PC-3 (cell line): ENCODE data around the gene MLYCD. TPM values are rescaled to one million over a fixed set of nuclear protein-coding genes. Genes with fewer than 3 reads are reported as not detected.

Source experiments
- ATAC-seq: fragments of 200-7000 bp; cut with Tn5 transposase; 2 replicates; pipeline ENCODE4 v1.9.1; 2020; ENCODE audit warnings: mild to moderate bottlenecking, moderate library complexity
- BruUV-seq: library from RNA; stranded (reverse); fragments of 400-500 nt; replicated peaks from 2 replicates; lab custom pipeline; 2021; lab: Mats Ljungman, UMichigan
- CTCF ChIA-PET: fragments of 300-600 bp; sonication (Branson Sonifier 250); formaldehyde crosslinking; loops from one replicate; lab custom pipeline; 2022; ENCODE audit warnings: antibody characterized with exemption; lab: Charles Lee
- POLR2A ChIA-PET: fragments of 300-600 bp; sonication (Branson Sonifier 250); formaldehyde crosslinking; loops from one replicate; lab custom pipeline; 2022; ENCODE audit warnings: antibody characterized with exemption; ENCODE audit not compliant: unreplicated experiment; lab: Charles Lee
- DNase-seq: peaks from one replicate; pipeline ENCODE4 v3.0.0-alpha.2; 2015
- H2AFZ ChIP-seq: fragments of 300-600 bp; sonication (generic); 2 replicates; pipeline ENCODE4 v1.6.0; 2016; ENCODE audit warnings: antibody characterized with exemption, low read length
- H3F3A ChIP-seq: fragments of 300-600 bp; sonication (generic); one replicate; pipeline ENCODE4 v1.6.0; 2017; ENCODE audit warnings: antibody characterized with exemption, low read length, control low read depth, mild to moderate bottlenecking; ENCODE audit not compliant: unreplicated experiment
- H3K27ac ChIP-seq: fragments of 300-600 bp; sonication (generic); 2 replicates; pipeline ENCODE4 v1.5.1; 2016; ENCODE audit warnings: mild to moderate bottlenecking, low read length
- H3K27me3 ChIP-seq: fragments of 300-600 bp; sonication (generic); 2 replicates; pipeline ENCODE4 v1.6.1; 2016; ENCODE audit warnings: low read length, mixed read lengths
- H3K36me3 ChIP-seq: fragments of 300-600 bp; sonication (generic); 2 replicates; pipeline ENCODE4 v1.6.1; 2016; ENCODE audit warnings: low read depth, mixed run types, low read length, mixed read lengths
- H3K4me1 ChIP-seq: fragments of 300-600 bp; sonication (generic); 2 replicates; pipeline ENCODE4 v1.5.1; 2016; ENCODE audit warnings: low read length; ENCODE audit not compliant: insufficient read depth
- H3K4me2 ChIP-seq: fragments of 300-600 bp; sonication (generic); 2 replicates; pipeline ENCODE4 v1.6.0; 2016; ENCODE audit warnings: low read length
- H3K4me3 ChIP-seq: fragments of 300-600 bp; sonication (generic); 2 replicates; pipeline ENCODE4 v1.5.1; 2016; ENCODE audit warnings: mild to moderate bottlenecking, low read length, mixed read lengths
- H3K79me2 ChIP-seq: fragments of 300-600 bp; sonication (generic); 2 replicates; pipeline ENCODE4 v1.6.1; 2017; ENCODE audit warnings: low read length, mixed read lengths
- H3K9ac ChIP-seq: fragments of 300-600 bp; sonication (generic); 2 replicates; pipeline ENCODE4 v1.6.0; 2016; ENCODE audit warnings: mild to moderate bottlenecking, low read length
- H3K9me2 ChIP-seq: fragments of 300-600 bp; sonication (generic); replicated peaks from 2 replicates; pipeline ENCODE4 v1.6.1; 2016; ENCODE audit warnings: mixed run types, low read length, mixed read lengths
- H3K9me3 ChIP-seq: fragments of 300-600 bp; sonication (generic); 2 replicates; pipeline ENCODE4 v1.6.1; 2016; ENCODE audit warnings: low read length, mixed read lengths
- H4K20me1 ChIP-seq: fragments of 300-600 bp; sonication (generic); 2 replicates; pipeline ENCODE4 v1.6.1; 2016; ENCODE audit warnings: low read length, mixed read lengths
- EZH2 ChIP-seq: fragments of 300-600 bp; sonication (generic); IDR thresholded peaks from one replicate; pipeline ENCODE4 v1.6.1; 2017; ENCODE audit warnings: antibody characterized with exemption, mild to moderate bottlenecking, low read length; ENCODE audit not compliant: unreplicated experiment
- EZH2phosphoT487 ChIP-seq: fragments of 300-600 bp; sonication (generic); IDR thresholded peaks from 2 replicates; pipeline ENCODE4 v1.6.1; 2018; ENCODE audit warnings: mild to moderate bottlenecking, antibody characterized with exemption, low read length, borderline replicate concordance
- intact Hi-C: fragments of 100-400 bp; cut with micrococcal nuclease; formaldehyde crosslinking; loops from 2 replicates; pipeline ENCODE4 v1.9.0; 2023
- total RNA-seq: library from RNA; depleted of rRNA; stranded (reverse); fragments of >200 nt; gene quantifications from 2 replicates; pipeline ENCODE4 v1.2.3, GENCODE V29; 2014
- TF ChIP-seq, protein P1 (sequence below): fragments of 300-600 bp; sonication (generic); conservative IDR thresholded peaks from 2 replicates; pipeline ENCODE4 v1.5.1; 2017; ENCODE audit warnings: antibody characterized with exemption, low read depth, mild to moderate bottlenecking, low read length

MLYCD gene
- total RNA-seq, 1 experiment from 2014 or later, result 0.95 TPM

DNA sequence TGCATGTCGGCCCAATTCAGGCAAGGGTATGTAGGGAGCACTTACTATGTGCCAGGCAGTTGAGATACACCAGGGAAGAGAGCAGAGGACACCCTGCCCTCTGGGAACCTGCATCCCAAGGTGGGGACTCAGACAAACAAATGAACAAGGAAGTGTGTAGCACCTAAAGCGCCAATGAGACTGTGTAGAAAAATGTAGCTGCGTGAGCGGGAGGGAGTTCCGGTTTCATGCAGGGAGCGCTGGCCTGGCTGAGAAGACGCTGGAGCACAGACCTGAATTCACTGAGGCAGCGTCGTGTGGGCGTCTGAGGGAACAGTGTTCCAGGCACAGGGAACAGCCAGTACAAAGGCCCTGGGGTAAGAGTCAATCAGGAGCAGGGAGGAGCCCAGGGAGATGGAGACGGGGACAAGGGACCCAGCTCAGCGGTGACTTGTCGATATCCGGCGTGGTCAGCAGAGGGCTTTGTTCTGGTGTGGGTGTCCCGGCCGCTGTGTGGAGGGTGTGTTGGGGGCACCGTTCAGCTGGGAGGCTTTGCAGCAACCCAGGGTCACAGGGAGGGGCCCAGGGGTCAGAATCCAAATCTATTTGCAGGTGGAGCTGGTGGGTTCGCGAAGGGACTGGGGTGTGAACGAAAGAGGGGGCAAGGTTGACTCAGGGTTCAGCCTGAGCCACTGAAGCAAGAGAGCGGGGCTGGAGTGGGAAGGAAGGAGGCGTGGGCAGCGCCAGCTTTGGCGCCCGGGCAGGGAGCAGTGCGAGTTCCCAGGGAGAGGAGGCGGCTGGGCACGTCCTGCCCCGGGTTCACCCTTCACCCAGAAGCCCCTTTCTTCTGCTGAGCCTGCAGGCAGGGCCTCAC, 36.3 kb downstream of the MLYCD start:
- H3K9me2 ChIP-seq, result no peaks in the 10 kb centered on the region
- no peaks in the 10 kb centered on the region for H3F3A ChIP-seq
- ChIA-PET CTCF (no interaction called here), POLR2A (no interaction called here)
- no peaks in the 10 kb centered on the region for H3K9me3 ChIP-seq
- no peak overlapping the region for H3K9ac ChIP-seq
- no peak overlapping the region for H2AFZ ChIP-seq
- DNase-seq (no peak), ATAC-seq (no peak)
- no peaks in the 10 kb centered on the region for H3K27me3 ChIP-seq
- no peaks in the 10 kb centered on the region for H3K4me1 ChIP-seq
- H3K4me3 ChIP-seq, result no peak overlapping the region
- intact Hi-C loops, result no loop called here
- no TSS peak for BruUV-seq
- H4K20me1 ChIP-seq, result no peaks in the 10 kb centered on the region
- no peaks in the 10 kb centered on the region for H3K79me2 ChIP-seq
- H3K4me2 ChIP-seq, result no peak overlapping the region
- TF ChIP-seq EZH2 (no peak), EZH2phosphoT487 (no peak)
- TF ChIP-seq, protein P1, sequence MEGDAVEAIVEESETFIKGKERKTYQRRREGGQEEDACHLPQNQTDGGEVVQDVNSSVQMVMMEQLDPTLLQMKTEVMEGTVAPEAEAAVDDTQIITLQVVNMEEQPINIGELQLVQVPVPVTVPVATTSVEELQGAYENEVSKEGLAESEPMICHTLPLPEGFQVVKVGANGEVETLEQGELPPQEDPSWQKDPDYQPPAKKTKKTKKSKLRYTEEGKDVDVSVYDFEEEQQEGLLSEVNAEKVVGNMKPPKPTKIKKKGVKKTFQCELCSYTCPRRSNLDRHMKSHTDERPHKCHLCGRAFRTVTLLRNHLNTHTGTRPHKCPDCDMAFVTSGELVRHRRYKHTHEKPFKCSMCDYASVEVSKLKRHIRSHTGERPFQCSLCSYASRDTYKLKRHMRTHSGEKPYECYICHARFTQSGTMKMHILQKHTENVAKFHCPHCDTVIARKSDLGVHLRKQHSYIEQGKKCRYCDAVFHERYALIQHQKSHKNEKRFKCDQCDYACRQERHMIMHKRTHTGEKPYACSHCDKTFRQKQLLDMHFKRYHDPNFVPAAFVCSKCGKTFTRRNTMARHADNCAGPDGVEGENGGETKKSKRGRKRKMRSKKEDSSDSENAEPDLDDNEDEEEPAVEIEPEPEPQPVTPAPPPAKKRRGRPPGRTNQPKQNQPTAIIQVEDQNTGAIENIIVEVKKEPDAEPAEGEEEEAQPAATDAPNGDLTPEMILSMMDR, result no peak
- no peak overlapping the region for H3K27ac ChIP-seq
- no peaks in the 10 kb centered on the region for H3K36me3 ChIP-seq

DNA sequence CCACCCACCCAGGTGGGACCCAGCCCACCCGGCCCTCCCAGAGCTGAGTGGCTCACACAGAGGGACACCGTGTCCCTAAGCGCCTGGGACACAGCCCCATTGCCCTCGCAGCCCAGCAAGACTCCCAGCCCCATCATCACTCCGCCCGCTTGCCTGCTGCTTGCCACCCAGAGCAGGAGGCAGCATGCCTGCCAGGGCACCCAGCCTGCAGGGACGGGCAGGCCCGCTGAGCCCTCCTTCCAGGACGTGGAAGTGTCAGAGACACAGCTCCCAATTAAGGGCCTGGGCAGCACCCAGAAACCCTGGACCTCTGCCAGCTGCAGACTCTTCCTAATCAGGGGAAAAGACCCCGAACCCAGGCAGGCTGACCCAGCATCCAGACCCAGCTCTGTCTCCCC, 36.9 kb downstream of the MLYCD start:
- no peaks in the 10 kb centered on the region for H3K36me3 ChIP-seq
- H3K9me3 ChIP-seq, result no peaks in the 10 kb centered on the region
- ChIA-PET CTCF (no interaction called here), POLR2A (no interaction called here)
- no TSS peak for BruUV-seq
- no peaks in the 10 kb centered on the region for H3F3A ChIP-seq
- no peak overlapping the region for H2AFZ ChIP-seq
- no peaks in the 10 kb centered on the region for H3K79me2 ChIP-seq
- no peak overlapping the region for H3K9ac ChIP-seq
- H3K9me2 ChIP-seq, result no peaks in the 10 kb centered on the region
- H3K4me2 ChIP-seq, result no peak overlapping the region
- H3K27ac ChIP-seq, result no peak overlapping the region
- H3K4me1 ChIP-seq, result no peaks in the 10 kb centered on the region
- H3K27me3 ChIP-seq, result no peaks in the 10 kb centered on the region
- ATAC-seq (no peak), DNase-seq (no peak)
- TF ChIP-seq EZH2phosphoT487, result no peak
- no peak for TF ChIP-seq EZH2
- TF ChIP-seq, protein P1, result no peak
- H3K4me3 ChIP-seq, result no peak overlapping the region
- no peaks in the 10 kb centered on the region for H4K20me1 ChIP-seq
- intact Hi-C loops, result no loop called here

DNA sequence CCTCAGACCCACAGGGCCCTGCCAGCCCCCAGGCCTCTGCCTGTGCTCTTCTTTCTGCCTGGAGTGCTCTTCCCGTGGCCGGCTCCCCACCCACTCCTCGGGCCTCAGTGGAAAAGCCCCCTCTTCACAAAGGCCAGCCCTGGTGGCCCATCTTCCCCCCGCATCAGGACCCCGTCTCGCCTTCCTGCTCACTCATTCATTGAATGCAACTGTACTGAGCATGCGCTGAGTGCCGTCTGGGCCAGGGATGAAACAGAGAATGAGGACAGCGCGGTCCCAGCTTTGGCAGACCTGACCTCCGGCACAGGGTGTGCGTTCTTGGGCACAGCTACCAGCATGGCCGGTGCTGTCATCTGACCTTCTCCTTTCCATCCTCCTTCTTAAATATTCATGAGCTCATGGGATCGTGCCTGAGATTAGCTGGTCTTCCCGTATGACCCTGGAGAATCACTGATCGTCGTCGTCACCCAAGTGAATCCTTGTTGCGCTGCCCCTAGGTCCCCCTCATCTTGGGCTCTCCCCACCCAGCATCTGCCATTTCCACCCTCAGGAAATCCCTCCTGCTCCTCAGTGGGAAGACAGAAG, 37.8 kb downstream of the MLYCD start:
- no peak overlapping the region for H3K9ac ChIP-seq
- no peaks in the 10 kb centered on the region for H3F3A ChIP-seq
- ChIA-PET CTCF (no interaction called here), POLR2A (no interaction called here)
- ATAC-seq (no peak), DNase-seq (no peak)
- H3K4me1 ChIP-seq, result no peaks in the 10 kb centered on the region
- H3K27me3 ChIP-seq, result no peaks in the 10 kb centered on the region
- BruUV-seq, result no TSS peak
- H3K9me2 ChIP-seq, result no peaks in the 10 kb centered on the region
- no peaks in the 10 kb centered on the region for H3K79me2 ChIP-seq
- no peaks in the 10 kb centered on the region for H3K36me3 ChIP-seq
- no peak overlapping the region for H3K4me2 ChIP-seq
- H4K20me1 ChIP-seq, result no peaks in the 10 kb centered on the region
- intact Hi-C loops, result no loop called here
- H2AFZ ChIP-seq, result no peak overlapping the region
- TF ChIP-seq EZH2 (no peak), EZH2phosphoT487 (no peak)
- TF ChIP-seq, protein P1, result no peak
- H3K27ac ChIP-seq, result no peak overlapping the region
- H3K4me3 ChIP-seq, result no peak overlapping the region
- H3K9me3 ChIP-seq, result no peaks in the 10 kb centered on the region
